ENCODE results near the gene LRRN1. TPM values are rescaled to one million over a fixed set of nuclear protein-coding genes. Genes with fewer than 3 reads are reported as not detected.
"Not testable (repeated sequence)": the region's sequence is repeated elsewhere in the genome, so short reads cannot be mapped to it uniquely, and the experiment has no call there.

LRRN1 gene
- polyA plus RNA-seq, 1 donor: 58.0 TPM

DNA sequence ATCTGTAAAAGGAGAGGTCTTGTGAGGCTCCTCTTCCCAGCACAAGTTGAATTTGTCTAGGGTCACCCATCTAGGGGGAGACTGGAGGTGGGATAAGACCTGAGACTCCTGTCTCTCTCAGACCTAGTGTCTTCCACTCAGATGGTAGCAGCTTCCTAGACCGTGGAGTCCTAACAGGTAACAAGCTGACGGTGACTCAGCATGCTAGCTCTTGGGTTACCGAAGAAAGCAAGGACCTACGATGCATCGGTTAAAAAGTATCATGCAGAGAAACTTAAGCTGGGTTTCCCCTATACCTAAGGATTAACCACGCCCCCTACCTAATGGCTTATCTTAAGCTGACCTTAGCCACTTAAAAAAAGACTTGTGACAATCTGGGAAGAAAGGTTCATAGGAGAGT, 7.6 kb downstream of the LRRN1 start:
- DNase-seq (ENCODE audit: low read depth): no peak

DNA sequence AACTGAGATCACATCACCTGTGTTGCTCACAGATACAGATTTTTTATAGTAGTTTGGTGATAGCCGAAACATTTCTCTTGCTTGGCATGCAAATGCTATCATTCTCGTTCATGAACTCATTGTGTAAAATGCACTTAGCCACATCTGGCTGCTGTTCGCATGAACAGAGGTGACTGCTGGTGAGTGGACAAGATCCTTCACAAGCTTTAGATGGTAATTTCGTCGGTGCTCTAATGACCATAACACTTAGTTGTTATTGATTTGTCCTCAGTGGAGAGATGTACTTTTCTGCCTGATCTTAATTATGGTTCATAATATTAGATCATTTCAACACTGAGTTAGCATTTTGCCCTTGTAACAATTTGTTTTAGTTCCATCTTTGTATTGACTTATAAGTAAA, 13.8 kb downstream of the LRRN1 start:
- no peak for DNase-seq (ENCODE audit: low read depth)

- no peak for DNase-seq (ENCODE audit: low read depth)
Observed at GRCh38 chr3:3815206-3815605, 16.0 kb downstream of the LRRN1 start.

DNA sequence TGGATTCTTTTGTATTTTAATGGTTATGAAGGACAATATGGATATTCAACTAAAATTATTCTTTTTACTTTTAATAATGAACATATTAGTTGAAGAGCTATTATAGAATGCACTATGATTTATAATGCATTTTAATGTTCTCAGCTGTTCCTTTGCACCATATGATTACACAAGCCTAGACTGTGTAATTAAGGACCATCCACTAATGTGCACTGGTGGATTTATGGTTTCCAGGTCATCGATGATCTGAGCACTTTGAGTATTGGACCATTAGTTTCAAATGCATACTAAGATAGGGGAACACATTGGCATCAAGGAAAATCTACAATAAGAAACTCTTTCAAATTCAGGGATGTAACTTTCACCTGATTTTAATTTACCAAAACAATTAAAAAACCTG, 16.8 kb downstream of the LRRN1 start:
- DNase-seq (ENCODE audit: low read depth): no peak

- no peak for DNase-seq (ENCODE audit: low read depth)
Observed at GRCh38 chr3:3817865-3818264, 18.6 kb downstream of the LRRN1 start.

- DNase-seq (ENCODE audit: low read depth): no peak
Observed at GRCh38 chr3:3821777-3822176, 22.5 kb downstream of the LRRN1 start.

GRCh38 chr3:3825035-3825434, 25.8 kb downstream of the LRRN1 start:
- DNase-seq (ENCODE audit: low read depth): no peak

- DNase-seq (ENCODE audit: low read depth): no peak
Observed at GRCh38 chr3:3826521-3826920, 27.3 kb downstream of the LRRN1 start.

DNA sequence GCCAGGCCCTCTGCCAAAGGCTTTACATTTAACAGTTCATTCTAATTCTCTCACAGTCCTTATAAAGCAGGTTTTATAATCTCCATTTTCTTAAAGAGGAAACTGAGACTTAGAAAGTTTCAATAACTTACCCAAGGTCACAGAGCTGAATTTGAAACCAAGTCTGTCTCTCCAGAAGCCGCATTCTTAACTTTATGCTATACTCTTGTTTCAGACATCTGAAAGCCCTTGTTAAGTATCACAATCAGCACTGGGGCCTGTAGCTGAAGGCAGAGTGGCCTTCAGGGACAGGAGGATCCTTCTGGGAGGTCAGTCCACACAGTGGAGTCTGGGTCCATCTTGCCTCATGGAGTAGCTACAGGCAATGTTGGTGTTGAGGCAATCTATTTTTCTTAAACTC, 27.9 kb downstream of the LRRN1 start:
- no peak for DNase-seq (ENCODE audit: low read depth)

DNA sequence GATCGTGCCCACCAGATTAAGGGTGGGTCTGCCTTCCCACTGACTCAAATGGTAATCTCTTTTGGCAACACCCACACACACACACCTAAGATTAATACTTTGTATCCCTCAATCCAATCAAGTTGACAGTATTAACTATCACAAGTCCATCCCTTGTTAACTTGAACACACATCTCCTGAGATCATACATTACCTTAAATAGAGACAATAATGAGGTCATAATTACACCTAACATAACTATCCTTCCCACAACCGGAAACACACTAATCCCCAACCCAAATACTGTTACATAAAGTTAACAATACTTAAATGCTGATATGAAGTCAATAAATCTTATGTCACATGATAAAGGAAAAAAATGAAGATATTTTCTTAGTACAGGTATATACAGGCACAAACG, 29.2 kb downstream of the LRRN1 start:
- not testable (repeated sequence) for DNase-seq (ENCODE audit: low read depth)

DNA sequence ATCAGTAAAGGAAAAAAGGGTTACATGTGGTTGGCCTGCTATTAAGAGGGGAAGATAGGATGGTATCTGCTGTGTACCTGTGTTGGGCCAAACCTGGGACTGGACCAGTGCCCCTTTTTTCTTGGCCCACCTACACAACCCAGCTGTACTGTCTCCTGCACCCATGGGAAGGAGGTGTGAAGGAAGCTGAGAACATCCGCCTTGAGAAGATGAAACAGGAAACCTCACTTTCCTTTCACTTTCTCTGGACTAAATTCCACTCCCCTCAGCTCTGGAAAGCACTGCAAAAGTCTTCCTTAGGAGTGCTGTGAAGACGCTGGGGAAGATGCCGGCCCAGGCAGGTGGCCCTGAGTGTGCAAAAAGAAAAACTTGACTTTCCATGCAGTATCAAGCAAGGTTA, 37.6 kb downstream of the LRRN1 start:
- no peak for DNase-seq (ENCODE audit: low read depth)

GRCh38 chr3:3842356-3842755, 43.1 kb downstream of the LRRN1 start:
- no peak for DNase-seq (ENCODE audit: low read depth)

GRCh38 chr3:3847994-3848922, 49.0 kb downstream of the LRRN1 start:
- no peak for DNase-seq (ENCODE audit: low read depth)

- no peak for DNase-seq (ENCODE audit: low read depth)
Observed at GRCh38 chr3:3848923-3849275, 49.7 kb downstream of the LRRN1 start.

DNA sequence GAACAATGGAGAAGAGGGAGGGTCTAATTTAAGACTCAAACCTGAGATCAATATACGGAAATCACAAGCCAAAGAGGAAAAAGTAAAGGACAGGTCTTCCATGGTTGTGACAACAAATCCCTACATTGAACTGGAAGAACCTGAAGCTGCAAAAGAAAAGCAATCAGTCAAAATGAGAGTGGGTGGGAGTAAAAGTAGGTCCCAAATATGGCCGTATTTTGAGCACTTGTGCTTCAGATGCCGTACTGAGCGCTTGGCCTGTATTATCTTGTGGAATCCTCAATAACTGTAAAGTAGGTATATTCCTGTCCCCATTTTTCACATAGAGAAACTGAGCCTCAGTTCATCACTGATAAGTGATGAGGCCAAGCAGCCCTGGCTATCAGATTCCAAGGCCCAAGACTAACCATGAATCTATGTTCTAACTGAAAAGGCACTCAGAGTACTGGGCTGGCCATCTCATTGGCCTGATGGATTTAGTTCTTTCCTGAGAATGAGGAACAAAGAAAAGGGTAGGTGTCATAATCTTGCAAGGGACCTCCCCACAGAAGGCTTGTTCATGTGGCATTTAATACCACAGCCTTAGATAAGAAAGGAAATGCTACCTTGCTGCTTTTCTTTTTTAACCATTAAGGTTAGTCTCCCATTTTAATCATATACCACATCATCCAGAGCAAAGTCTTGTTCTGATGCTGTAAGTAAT, 52.5 kb downstream of the LRRN1 start:
- DNase-seq (ENCODE audit: low read depth): no peak

DNA sequence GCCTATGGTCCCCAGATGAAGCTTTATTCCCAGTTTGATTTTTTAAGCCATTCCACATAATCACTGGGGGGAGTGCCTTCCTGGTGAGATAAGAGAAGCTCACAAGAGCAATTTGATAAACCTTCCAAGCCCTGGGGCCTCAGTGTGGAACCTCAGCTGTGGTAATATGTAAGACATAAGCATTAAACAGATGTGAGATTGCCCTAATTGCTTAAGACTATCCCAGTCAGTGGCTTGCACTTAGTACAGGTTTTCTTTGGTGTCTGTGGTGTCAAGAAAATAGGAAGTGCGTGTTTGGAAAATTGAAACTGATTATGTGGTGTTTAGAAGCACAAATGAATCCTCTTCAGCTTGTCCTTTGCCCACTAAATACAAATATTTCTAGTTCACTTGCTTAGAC, 54.3 kb downstream of the LRRN1 start:
- no peak for DNase-seq (ENCODE audit: low read depth)

GRCh38 chr3:3855056-3855455, 55.8 kb downstream of the LRRN1 start:
- no peak for DNase-seq (ENCODE audit: low read depth)

GRCh38 chr3:3860235-3860634, 61.0 kb downstream of the LRRN1 start:
- no peak for DNase-seq (ENCODE audit: low read depth)

- no peak for DNase-seq (ENCODE audit: low read depth)
Observed at GRCh38 chr3:3862534-3862933, 63.3 kb downstream of the LRRN1 start.

DNA sequence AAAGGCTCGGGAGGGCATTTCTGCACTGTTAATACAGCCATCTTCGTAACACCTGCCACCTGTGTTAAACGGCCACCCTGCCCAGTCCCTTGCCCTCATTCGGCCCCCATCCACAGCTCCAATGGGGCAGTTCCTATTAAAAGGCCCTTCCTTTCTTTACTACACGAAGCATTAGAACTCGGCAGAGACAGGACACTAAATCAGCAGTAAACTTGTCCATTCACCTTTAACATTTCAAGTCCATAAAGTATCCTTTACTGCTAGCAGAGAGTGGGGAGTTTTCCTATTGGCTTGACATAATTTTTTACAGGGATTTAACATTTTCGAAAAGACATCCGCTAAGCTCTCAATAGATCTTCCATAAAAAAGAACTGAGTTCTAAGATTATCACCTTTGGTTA, 76.3 kb downstream of the LRRN1 start:
- DNase-seq (ENCODE audit: low read depth): no peak

DNA sequence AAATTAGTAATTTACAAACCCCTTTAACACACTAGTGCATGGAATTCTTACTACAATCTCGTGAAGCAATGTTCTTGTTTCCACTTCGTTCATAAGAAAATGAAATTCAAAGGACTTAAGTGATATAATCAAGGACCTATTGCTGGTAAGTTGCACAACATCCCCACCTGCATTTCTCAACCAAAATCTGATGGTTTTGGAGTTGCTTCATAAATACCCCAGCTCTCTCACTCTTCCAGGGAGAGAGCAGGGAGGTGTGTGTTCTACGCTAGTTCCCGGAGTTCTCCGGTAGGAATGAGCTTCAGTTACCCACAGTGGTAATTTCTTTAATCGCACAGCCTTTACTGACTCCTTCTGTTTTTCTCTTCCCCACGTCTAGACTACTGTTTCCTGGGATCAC, 81.8 kb downstream of the LRRN1 start:
- no peak for DNase-seq (ENCODE audit: low read depth)

GRCh38 chr3:3887311-3887710, 88.1 kb downstream of the LRRN1 start:
- DNase-seq (ENCODE audit: low read depth): not testable (repeated sequence)

GRCh38 chr3:3893590-3893989, 94.4 kb downstream of the LRRN1 start:
- no peak for DNase-seq (ENCODE audit: low read depth)

Data from forelimb muscle (tissue), 1 donor.